DMS153 treated with DMSO at 0.1 percent for 48 hours (cell line): ENCODE results near the gene MRTFB.

ENCODE experiments used
- DNase-seq: peaks from one replicate; lab custom pipeline; 2025; ENCODE audit not compliant: unreplicated experiment; lab: John Stamatoyannopoulos, UW

MRTFB gene

GRCh38 chr16:14061732-14062259, 9.3 kb upstream of the MRTFB start:
- DNase-seq, result no peak

- DNase-seq, result no peak
Measured at GRCh38 chr16:14062261-14062660, 8.9 kb upstream of the MRTFB start.

GRCh38 chr16:14063618-14064581, 7.2 kb upstream of the MRTFB start:
- no peak for DNase-seq

- DNase-seq, result no peak
Measured at GRCh38 chr16:14069818-14070217, 1.3 kb upstream of the MRTFB start.

- peak; percentile 56 for DNase-seq
Measured at GRCh38 chr16:14070555-14070876, 603 bp upstream of the MRTFB start.

GRCh38 chr16:14071576-14072271, 605 bp downstream of the MRTFB start:
- DNase-seq, result no peak

GRCh38 chr16:14072360-14072759, 1.2 kb downstream of the MRTFB start:
- DNase-seq, result no peak

- DNase-seq, result no peak
Measured at GRCh38 chr16:14074544-14074943, 3.4 kb downstream of the MRTFB start.

GRCh38 chr16:14077918-14078317, 6.8 kb downstream of the MRTFB start:
- DNase-seq, result no peak

GRCh38 chr16:14086477-14086876, 15.4 kb downstream of the MRTFB start:
- DNase-seq, result no peak

- no peak for DNase-seq
Measured at GRCh38 chr16:14087181-14087580, 16.1 kb downstream of the MRTFB start.

GRCh38 chr16:14087590-14088154, 16.6 kb downstream of the MRTFB start:
- DNase-seq, result no peak

- no peak for DNase-seq
Measured at GRCh38 chr16:14088155-14088753, 17.1 kb downstream of the MRTFB start.

- DNase-seq, result no peak
Measured at GRCh38 chr16:14089283-14089823, 18.2 kb downstream of the MRTFB start.

- DNase-seq, result no peak
Measured at GRCh38 chr16:14092561-14092960, 21.4 kb downstream of the MRTFB start.

- no peak for DNase-seq
Measured at GRCh38 chr16:14095883-14096551, 24.9 kb downstream of the MRTFB start.

GRCh38 chr16:14097182-14097959, 26.3 kb downstream of the MRTFB start:
- DNase-seq, result peak; percentile 93

- DNase-seq, result no peak
Measured at GRCh38 chr16:14098081-14098480, 27.0 kb downstream of the MRTFB start.

- DNase-seq, result no peak
Measured at GRCh38 chr16:14100825-14101224, 29.7 kb downstream of the MRTFB start.

GRCh38 chr16:14101415-14101814, 30.3 kb downstream of the MRTFB start:
- no peak for DNase-seq
